ENCODE results near the gene CD36.

DNA sequence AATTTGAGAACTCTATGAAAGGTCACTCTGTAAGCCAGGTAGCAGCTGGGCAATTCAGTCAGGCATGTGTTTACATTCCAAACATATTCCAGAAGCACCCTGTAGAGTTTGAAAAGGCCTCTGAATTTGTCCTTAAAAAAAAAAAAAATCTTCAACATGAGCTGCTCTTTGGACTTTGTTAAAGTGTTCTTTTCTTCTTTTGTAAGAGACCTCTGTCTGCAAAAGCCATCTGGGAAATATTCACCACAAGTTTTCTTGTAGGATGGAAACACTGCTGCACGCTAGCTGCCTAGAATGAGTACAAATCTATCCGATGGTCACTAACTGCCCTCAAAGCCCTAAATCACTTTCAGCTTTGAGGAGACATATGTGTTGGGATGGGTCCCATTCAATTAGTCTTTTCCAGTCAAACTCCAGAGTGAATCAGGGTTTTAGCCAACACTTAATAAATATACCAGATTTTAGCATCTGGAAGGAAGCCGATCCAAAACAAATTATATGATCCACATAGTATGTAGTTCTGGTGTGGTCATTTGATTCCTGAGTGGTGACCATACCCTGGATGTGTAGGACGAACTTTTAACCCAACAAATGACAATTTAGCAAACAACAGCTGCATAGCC is 85.9 kb downstream of the CD36 start:
- no peak for TF ChIP-seq CTCF (IDR thresholded peaks at IDR 0.05)
- TF ChIP-seq, protein P1, sequence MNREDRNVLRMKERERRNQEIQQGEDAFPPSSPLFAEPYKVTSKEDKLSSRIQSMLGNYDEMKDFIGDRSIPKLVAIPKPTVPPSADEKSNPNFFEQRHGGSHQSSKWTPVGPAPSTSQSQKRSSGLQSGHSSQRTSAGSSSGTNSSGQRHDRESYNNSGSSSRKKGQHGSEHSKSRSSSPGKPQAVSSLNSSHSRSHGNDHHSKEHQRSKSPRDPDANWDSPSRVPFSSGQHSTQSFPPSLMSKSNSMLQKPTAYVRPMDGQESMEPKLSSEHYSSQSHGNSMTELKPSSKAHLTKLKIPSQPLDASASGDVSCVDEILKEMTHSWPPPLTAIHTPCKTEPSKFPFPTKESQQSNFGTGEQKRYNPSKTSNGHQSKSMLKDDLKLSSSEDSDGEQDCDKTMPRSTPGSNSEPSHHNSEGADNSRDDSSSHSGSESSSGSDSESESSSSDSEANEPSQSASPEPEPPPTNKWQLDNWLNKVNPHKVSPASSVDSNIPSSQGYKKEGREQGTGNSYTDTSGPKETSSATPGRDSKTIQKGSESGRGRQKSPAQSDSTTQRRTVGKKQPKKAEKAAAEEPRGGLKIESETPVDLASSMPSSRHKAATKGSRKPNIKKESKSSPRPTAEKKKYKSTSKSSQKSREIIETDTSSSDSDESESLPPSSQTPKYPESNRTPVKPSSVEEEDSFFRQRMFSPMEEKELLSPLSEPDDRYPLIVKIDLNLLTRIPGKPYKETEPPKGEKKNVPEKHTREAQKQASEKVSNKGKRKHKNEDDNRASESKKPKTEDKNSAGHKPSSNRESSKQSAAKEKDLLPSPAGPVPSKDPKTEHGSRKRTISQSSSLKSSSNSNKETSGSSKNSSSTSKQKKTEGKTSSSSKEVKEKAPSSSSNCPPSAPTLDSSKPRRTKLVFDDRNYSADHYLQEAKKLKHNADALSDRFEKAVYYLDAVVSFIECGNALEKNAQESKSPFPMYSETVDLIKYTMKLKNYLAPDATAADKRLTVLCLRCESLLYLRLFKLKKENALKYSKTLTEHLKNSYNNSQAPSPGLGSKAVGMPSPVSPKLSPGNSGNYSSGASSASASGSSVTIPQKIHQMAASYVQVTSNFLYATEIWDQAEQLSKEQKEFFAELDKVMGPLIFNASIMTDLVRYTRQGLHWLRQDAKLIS (CRISPR knock-in tag; IDR thresholded peaks at IDR 0.05; ENCODE audit: borderline replicate concordance), result no peak
- TF ChIP-seq TCF7 (CRISPR knock-in tag; IDR thresholded peaks at IDR 0.05; ENCODE audit: low read depth), result no peak
- TF ChIP-seq MAX (CRISPR knock-in tag; IDR thresholded peaks at IDR 0.05), result no peak
- no peak for TF ChIP-seq TEAD4 (CRISPR knock-in tag; IDR thresholded peaks at IDR 0.05)
- TF ChIP-seq JUN (CRISPR knock-in tag; IDR thresholded peaks at IDR 0.05), result no peak
- TF ChIP-seq SP1 (CRISPR knock-in tag; conservative IDR thresholded peaks at IDR 0.05), result no peak
- no peak for TF ChIP-seq FOXP1 (CRISPR knock-in tag; IDR thresholded peaks at IDR 0.05; ENCODE audit: borderline replicate concordance)
- TF ChIP-seq ATF3 (CRISPR knock-in tag; conservative IDR thresholded peaks at IDR 0.05), result no peak

Measured in WTC11 (cell line).